K562 (cell line): ENCODE data around the gene PIK3R1. TPM values are rescaled to one million over a fixed set of nuclear protein-coding genes. Genes with fewer than 3 reads are reported as not detected.

ENCODE experiments used
- BCLAF1 ChIP-seq, 2 experiments: fragments of 450-650 bp in 1 of 2; IDR thresholded peaks; 2 replicates each; pipeline ENCODE4 v1.6.1; 2011 to 2017; ENCODE audit warnings: low read depth in 2 of 2, antibody characterized with exemption in 1 of 2, borderline replicate concordance in 1 of 2, low read length in 1 of 2, mild to moderate bottlenecking in 1 of 2, mixed read lengths in 1 of 2; ENCODE audit not compliant: control insufficient read depth in 1 of 2
- BCOR ChIP-seq: fragments of 450-650 bp; IDR thresholded peaks from 2 replicates; pipeline ENCODE4 v1.6.1; 2016
- BMI1 ChIP-seq: fragments of 150-350 bp; IDR thresholded peaks from 2 replicates; pipeline ENCODE4 v1.6.1; 2014; ENCODE audit warnings: low read length
- CCNT2 ChIP-seq: IDR thresholded peaks from 2 replicates; pipeline ENCODE4 v1.6.1; 2011; ENCODE audit warnings: borderline replicate concordance, low read depth, mild to moderate bottlenecking, moderate library complexity, mixed read lengths, low read length; ENCODE audit not compliant: insufficient read length; ENCODE audit errors: extremely low read depth
- CHD7 ChIP-seq: fragments of 200-600 bp; sonication (generic); IDR thresholded peaks from one replicate; pipeline ENCODE4 v1.6.1; 2012; ENCODE audit warnings: mild to moderate bottlenecking, low read depth, low read length, inconsistent platforms
- CXXC5 ChIP-seq: fragments of 250-450 bp; sonication (Bioruptor Pico); IDR thresholded peaks from 2 replicates; pipeline ENCODE4 v1.8.0; 2022; ENCODE audit warnings: inconsistent platforms, mild to moderate bottlenecking, moderate library complexity
- FOXA3 ChIP-seq, 2 experiments: fragments of 450-650 bp in 1 of 2; sonication (generic) in 1 of 2; formaldehyde crosslinking; IDR thresholded peaks in 1 of 2; conservative IDR thresholded peaks in 1 of 2; 2 replicates each; pipeline versions ENCODE4 v1.4.0 to v1.8.0; 2020 to 2022; ENCODE audit warnings: mild to moderate bottlenecking in 2 of 2, missing genetic modification reagents in 1 of 2
- HSF4 ChIP-seq: fragments of 250-450 bp; sonication (Bioruptor Pico); IDR thresholded peaks from 2 replicates; pipeline ENCODE4 v2.1.2; 2022; ENCODE audit warnings: mild to moderate bottlenecking, moderate library complexity, borderline replicate concordance
- MCM5 ChIP-seq: fragments of 450-650 bp; IDR thresholded peaks from 2 replicates; pipeline ENCODE4 v1.6.1; 2016; ENCODE audit warnings: low read depth
- POLR2AphosphoS5 ChIP-seq: IDR thresholded peaks from 2 replicates; pipeline ENCODE4 v1.6.1; 2011; ENCODE audit warnings: mild to moderate bottlenecking, low read depth, low read length, moderate library complexity; ENCODE audit not compliant: control insufficient read depth, insufficient read depth
- ZFP1 ChIP-seq: fragments of 450-650 bp; formaldehyde crosslinking; IDR thresholded peaks from 2 replicates; pipeline ENCODE4 v1.4.0; 2020; ENCODE audit warnings: mild to moderate bottlenecking, mixed read lengths
- polyA plus RNA-seq, 8 experiments: library from polyadenylated mRNA; depleted of rRNA in 4 of 8; stranded (reverse) in 5 of 8; unstranded in 3 of 8; fragments of >200 nt; fragmentation: Nextera tagmentation in 2 of 8; fragmentation: Illumina TruSeq in 1 of 8; extraction: Ambion mirVana in 2 of 8; extraction: Trizol in 1 of 8; gene quantifications; 2 replicates each; pipeline versions ENCODE4 v1.2.1 to v1.2.3, GENCODE V29; 2011 to 2014; ENCODE audit warnings: inconsistent platforms in 1 of 8, missing spikeins in 1 of 8
- total RNA-seq, 7 experiments: library from RNA; depleted of rRNA in 6 of 7; stranded (reverse); fragments of >200 nt in 6 of 7; fragmentation: Illumina TruSeq in 2 of 7; extraction: Trizol in 2 of 7; gene quantifications; 2 replicates each; pipeline versions ENCODE4 v1.2.1 to v1.2.3, GENCODE V29; 2011 to 2021; ENCODE audit warnings: low replicate concordance in 1 of 7

Gene PIK3R1
- total and polyA plus RNA-seq, 9 of the 15 experiments (the other 6 are each of a cell fraction or from before 2014, with no cell fraction given), result 1.1 to 9.7 (median 4.8) TPM

DNA sequence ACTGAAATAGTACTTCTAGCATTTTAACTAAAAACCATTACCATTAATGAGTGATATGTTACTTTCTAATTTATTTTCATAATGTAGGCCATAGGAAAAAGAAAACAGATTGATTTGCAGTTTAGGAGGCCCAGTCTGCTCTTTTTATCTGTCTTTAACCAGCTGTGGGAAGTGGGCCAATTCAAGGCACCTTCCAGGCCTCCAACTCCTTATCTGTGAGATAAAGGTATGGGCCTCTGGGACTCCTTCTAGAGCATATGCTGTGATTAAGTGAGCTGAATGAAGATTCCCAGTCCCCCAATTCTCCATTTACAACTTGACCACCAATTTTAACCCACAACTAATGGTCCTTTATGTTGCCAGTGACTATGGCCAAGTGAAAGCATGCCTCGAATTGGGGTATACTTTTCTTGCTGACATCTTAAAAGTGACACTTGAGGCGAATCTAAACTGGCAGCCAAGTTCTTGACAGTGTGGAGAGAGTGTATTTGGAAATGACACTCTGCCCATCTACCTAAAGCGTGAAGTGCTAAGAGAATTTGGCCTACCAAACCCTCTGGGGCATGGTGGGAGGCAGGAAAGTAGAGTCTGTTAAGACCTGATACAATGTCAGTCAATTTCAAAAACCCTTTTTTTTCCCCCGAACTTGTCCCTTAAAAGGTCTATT lies 88.3 kb downstream of the PIK3R1 start (continued):
- TF ChIP-seq CHD7, result no peak
- TF ChIP-seq MCM5, result no peak
- TF ChIP-seq ZFP1 (CRISPR knock-in tag), result no peak
- peak; percentile 86 for TF ChIP-seq CCNT2
- TF ChIP-seq CXXC5, result peak; percentile 33; the same call in 1 of the 2 replicates
- no peak for TF ChIP-seq BCLAF1 (IDR thresholded peaks at IDR 0.05; ENCODE audit: borderline replicate concordance in 1 of 2, control insufficient read depth in 1 of 2, low read depth in 2 of 2, low read length in 1 of 2)
- TF ChIP-seq POLR2AphosphoS5, result peak; percentile 82
- no peak for TF ChIP-seq HSF4 (CRISPR knock-in tag)
- no peak for TF ChIP-seq BMI1
- peak; percentile 53; the same call in 1 of the 2 replicates for TF ChIP-seq BCOR
- peak in 1 of 2 experiments; percentile 84; a peak in 3 of 4 replicates for TF ChIP-seq FOXA3 (CRISPR knock-in tag; conservative IDR thresholded peaks at IDR 0.05 in 1 of 2, IDR thresholded peaks at IDR 0.05 in 1 of 2)
